Ecto neural progenitor cell (in vitro differentiated cells): ENCODE measurements around the gene ENTPD8.

ENCODE experiments used
- DNase-seq: peaks from one replicate; pipeline ENCODE4 v3.0.0-alpha.2; 2018; ENCODE audit warnings: low spot score

ENTPD8 gene, protein sequence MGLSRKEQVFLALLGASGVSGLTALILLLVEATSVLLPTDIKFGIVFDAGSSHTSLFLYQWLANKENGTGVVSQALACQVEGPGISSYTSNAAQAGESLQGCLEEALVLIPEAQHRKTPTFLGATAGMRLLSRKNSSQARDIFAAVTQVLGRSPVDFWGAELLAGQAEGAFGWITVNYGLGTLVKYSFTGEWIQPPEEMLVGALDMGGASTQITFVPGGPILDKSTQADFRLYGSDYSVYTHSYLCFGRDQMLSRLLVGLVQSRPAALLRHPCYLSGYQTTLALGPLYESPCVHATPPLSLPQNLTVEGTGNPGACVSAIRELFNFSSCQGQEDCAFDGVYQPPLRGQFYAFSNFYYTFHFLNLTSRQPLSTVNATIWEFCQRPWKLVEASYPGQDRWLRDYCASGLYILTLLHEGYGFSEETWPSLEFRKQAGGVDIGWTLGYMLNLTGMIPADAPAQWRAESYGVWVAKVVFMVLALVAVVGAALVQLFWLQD

DNA sequence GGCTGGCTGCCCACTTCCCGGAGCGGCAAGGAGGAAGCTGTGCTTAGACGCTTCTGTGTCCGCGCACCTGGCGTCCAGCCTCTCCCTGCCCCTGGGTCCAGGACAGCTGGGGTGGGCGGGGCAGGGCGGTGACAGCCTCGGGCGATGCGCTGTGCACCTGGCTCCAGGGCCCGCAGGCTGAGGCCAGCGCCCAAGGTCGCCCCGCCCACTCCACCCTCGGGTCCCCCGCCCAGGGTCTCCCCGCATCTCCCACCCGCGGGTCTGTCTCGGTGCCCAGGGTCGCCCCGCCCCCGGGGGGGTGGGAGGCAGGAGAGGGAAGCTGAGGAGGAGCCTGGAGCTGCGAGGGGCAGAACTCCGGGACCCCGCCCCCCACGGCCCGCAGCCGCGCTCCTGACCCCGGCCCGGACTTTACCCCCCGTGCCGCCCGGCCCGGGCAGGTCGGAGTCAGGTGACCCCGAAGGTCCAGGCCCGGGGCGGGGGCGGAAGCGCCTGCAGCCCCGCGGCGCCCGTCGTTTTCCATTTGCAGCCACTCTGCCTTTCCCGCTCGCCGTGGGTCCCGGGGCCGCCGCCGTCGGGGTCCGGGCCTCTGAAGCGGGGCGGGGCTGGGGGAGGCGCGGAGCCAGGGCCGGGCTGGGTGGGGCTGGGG lies at the start of gene ENTPD8:
ENTPD8 (minus strand) TSS at position 69 of the 646 bp plus-strand sequence. CDS start 3,072 bp downstream, outside the sequence.
- DNase-seq: peak; percentile 83

DNA sequence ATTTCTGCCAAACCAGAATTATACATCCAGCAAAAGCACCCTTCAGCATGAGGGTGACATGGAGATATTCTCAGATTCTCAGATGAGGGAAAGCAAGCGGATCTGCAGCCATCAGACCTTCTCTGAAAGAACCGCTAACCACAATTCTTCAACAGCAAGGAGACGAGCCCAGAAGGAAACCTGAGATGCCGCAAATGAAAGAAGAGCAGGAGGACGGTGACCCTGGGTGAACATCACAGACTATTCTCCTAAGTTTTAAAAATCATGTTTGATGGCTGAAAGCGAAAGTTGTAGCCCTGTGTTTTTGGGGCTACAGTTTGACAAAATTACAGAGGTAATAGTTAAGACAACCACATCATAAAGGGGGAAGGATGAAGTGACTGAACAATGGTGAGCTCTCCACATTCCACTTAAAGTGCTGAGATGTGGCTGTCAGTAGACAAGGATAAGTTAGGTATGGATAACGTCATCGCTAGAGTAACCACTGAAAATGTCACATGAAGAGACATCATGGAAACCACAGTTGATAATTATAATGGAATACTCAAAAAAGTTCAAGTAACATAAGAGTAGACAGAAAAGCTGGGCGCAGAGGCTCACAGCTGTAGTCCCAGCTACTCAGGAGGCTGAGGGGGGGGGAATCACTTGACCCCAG lies 49.5 kb upstream of the ENTPD8 start:
- no peak for DNase-seq

- no peak for DNase-seq
Measured at GRCh38 chr9:137488906-137489305, 47.7 kb upstream of the ENTPD8 start.

DNA sequence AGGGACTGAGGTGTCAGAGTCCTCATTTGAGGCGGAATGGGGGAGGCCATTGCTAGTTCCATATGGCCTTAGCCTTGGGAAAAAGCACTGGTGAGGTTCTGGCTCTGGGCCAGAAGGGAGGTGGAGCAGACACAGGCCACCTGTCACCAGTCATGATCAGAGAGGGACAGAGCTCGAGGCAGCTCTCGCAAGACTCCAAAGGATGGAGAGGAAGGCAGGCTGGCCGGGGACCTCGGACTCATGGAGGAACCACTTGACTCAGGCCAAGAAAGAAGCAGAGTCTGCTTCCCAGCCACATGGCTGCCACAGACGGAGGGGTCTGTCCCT lies 47.1 kb upstream of the ENTPD8 start:
- no peak for DNase-seq

GRCh38 chr9:137487454-137488326 lies 46.5 kb upstream of the ENTPD8 start:
- DNase-seq: peak; percentile 46

DNA sequence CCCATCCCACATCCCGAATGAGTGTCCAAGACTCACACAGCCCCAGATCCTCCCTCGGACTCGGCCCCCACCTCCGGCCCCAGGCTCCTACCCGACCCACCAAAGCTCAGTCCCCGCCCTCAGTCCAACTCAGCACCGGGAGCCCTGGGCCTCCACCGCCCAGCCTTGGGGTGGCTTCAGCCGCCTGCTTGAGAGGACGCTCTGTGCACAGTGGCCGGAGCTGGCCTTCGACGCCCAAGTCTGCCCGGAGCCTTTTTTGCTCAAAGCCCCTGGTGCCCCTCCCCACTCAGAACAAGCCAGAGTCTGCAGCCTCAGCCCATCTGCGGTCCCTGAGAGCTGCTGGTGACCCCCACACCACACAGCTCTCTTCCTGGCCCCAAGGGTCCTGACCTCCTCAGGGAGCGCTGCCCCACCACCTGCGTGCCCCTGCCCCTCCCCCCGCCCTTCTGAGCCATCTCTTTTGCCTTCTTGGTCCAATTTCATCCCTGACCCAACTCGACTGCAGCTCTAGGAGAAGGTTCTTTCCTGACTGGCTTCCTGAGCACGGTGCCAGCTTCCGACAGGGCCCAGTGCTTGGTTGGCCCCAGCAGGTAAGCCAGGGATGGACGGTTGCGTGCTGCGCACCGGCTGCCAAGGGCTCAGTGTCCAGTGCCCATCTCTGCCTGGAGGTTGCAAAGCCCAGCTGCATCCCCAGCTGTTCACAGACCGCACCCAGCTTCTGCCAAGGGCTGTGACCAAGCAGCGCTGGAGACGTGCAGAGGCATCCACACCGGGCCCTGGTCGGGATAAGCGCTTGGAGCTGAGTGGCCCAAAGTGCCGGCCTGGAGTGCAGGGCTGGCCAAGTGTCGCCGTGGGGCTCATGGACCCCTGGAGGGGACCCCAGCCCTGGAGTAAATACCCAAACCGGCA lies 45.6 kb upstream of the ENTPD8 start:
- no peak for DNase-seq

DNA sequence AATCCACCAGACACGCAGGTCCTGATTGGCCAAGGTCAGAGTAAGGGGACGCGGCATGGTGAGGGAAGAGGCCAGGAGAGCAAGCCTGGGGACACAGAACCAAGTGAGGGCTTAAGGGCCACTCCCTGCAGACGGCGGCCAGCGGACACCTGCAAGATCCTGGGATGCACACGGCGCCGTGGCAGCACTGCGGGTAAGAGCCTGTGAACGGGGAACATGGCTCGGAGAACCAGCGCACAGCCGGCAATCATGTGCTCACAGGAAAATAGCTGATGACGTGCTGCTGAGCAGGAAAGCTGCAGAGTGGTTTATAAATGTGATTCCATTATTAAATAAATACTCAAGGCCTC lies 45.0 kb upstream of the ENTPD8 start:
- DNase-seq: no peak

DNA sequence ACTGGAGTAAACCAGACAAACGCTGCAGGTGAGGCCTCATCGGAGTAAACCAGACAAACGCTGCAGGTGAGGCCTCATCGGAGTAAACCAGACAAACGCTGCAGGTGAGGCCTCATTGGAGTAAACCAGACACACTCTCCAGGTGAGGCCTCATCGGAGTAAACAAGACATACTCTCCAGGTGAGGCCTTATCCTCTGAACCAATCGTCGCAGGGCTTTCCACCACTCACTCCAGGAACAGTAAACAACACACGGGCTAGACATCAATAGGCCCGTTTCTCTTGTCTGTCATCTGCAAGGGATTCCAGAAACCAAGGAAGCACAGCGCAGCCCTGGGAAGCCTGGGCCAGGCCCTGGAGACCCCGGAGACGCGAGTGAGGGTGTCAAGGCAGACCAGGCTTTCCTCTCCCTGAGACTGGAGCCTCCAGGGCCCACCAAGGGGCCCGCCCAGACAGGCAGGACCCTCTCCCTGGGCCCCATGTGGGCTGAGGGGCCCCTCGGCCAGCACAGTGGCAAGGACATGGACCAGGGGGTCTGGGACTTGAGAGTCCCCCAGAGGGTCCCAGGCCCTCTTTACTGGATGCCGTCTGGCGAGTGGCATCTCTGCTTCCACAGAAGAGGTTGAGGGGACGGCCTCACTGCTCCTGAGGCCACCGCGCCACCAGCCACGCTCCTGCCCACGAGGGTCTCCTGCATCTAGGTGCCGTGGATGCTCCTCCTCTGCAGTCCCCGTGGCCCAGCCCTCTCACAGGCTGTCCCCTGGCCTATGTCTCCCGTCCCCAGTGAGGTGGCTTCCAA lies 44.4 kb upstream of the ENTPD8 start:
- DNase-seq: no peak

DNA sequence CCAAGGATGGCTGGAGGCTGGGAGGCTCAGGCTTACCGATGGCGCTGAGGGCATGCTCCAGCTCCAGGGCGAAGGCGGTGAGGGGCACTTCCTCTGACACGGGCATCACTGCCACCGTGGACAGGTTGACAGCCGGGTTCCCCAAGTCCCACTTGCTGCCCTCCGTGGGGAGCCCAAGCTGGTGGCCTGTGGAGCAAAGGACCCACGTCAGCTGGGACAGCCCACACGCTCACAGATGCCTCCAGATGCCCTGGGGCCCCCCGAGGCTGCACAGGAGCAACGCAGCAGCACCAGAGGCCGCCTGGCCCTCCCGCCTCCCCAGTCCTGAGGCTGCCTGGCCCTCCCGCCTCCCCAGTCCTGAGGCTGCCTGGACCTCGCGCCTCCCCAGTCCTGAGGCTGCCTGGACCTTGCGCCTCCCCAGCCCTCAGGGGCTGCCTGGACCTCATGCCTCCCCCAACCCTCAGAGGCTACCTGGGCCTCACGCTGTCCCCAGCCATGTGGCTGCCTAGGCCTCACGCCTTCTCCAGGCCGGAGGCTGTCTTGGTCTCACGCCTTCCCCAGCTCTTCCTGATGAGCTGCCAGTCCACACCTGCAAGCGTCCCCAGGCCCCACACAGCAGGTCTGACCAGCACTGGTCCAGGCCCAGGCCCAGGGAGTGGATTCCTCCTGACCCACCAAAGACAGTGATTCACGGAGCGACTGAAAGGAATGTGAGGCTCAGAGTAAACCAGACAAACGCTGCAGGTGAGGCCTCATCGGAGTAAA lies 43.6 kb upstream of the ENTPD8 start:
- peak; percentile 44 for DNase-seq

- DNase-seq: no peak
Measured at GRCh38 chr9:137482094-137482781, 41.1 kb upstream of the ENTPD8 start.

- DNase-seq: no peak
Measured at GRCh38 chr9:137480686-137481683, 39.8 kb upstream of the ENTPD8 start.

DNA sequence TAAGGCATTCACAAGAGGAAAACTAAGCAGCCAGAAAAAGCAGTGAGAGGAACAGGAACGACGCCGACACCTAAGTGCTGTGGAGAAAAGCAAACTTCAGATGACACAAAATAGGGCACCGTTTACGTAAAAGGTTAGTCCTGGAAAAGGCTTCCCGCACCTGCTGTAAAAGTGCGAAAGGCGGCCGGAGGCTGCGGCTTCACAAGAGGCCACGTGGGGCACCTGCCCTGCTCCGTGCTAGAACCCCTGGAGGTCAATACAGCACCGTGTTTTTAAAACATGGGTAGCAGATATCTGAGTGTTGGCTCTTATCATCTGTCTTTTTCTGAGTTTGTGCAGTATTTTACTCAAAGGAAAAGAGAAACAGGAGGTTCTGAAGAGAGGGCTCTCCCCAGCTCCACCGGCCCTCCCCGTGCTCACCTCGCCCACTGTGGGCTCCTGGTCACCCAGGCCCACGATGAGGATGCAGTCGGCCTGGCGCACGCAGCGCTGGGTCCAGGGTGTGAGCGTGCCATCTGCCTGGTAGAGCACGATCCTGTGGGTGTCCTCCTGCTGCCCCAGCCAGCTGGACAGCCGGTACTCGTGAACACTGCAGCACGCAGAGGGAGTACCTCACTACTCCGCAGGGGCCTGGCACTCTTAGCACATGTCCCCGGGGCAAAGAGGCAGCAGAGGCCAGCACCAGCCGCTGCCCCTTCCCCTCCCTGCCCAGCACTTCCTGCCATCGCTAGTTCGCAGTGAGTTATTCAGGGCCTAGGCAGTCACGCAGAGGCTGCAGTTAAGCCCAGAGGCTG lies 38.9 kb upstream of the ENTPD8 start:
- no peak for DNase-seq

DNA sequence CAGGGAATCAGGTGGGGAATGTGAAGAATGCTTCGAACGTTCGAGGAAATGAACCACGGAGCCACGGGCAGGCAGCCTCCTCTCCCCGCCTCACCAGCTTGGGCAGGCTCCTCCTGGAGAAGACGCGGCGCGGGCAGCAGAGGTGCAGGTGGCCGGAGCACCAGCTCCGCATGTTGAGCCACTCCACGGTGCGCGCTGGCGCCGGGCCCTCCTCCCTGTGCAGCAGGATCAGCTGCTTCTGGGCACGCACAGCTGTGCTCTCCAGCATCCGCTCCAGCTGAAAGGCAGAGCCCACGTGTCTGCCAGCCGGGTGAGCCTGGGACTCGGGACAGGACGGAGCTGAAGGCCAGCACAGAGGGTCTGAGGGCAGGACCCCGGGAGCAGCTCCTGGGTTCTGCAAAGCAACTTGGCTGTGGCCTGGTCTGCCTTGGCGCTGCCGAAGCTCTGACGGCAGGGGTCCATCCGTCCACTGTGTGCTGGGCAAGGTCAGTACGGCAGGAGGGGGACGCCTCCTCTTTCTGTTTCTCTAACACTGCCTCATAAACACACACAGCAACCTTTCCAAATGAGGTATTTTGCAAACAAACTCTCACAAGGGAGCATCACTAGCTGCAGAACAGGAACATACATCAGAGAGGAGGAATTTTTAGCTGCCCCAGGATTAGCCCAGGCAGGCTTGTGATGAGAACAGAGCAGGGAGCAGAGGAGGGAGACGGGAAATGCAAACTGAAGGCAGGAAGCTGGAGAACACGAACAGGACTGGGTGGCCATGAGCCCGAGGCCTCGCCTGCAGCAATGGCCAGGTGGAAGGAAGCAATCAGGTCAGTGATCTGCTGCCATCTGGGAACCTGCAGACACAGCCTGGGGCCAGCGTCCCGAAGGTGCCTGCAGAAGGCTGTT lies 38.1 kb upstream of the ENTPD8 start:
- no peak for DNase-seq

GRCh38 chr9:137478613-137478961 lies 37.4 kb upstream of the ENTPD8 start:
- no peak for DNase-seq

GRCh38 chr9:137477778-137478612 lies 36.8 kb upstream of the ENTPD8 start:
- no peak for DNase-seq
